Caco-2 (cell line): ENCODE measurements around the gene TMED5. TPM values are rescaled to one million over a fixed set of nuclear protein-coding genes. Genes with fewer than 3 reads are reported as not detected.

Experiments
- BruUV-seq: library from RNA; stranded (reverse); fragments of 400-500 nt; replicated peaks from 2 replicates; lab custom pipeline; 2021; lab: Mats Ljungman, UMichigan
- CTCF ChIA-PET: fragments of 300-600 bp; sonication (Branson Sonifier 250); formaldehyde crosslinking; loops from one replicate; lab custom pipeline; 2022; ENCODE audit warnings: antibody characterized with exemption; lab: Charles Lee
- POLR2A ChIA-PET: fragments of 300-600 bp; sonication (Branson Sonifier 250); formaldehyde crosslinking; loops from one replicate; lab custom pipeline; 2022; ENCODE audit warnings: antibody characterized with exemption; lab: Charles Lee
- DNase-seq, 2 experiments: peaks; one replicate each; pipeline versions ENCODE4 v3.0.0 to v3.0.0-alpha.2; 2020 to 2022
- H3K27me3 ChIP-seq: replicated peaks from 2 replicates; pipeline ENCODE4 v1.6.0; 2011; ENCODE audit warnings: low read length; ENCODE audit not compliant: control insufficient read depth, insufficient read depth
- H3K36me3 ChIP-seq: 2 replicates; pipeline ENCODE4 v1.5.1; 2011; ENCODE audit warnings: low read length; ENCODE audit not compliant: control insufficient read depth, insufficient read depth
- H3K4me1 ChIP-seq: fragments of 250-450 bp; sonication (Bioruptor Pico); 2 replicates; pipeline ENCODE4 v1.5.1; 2020; ENCODE audit warnings: mild to moderate bottlenecking
- H3K4me3 ChIP-seq: 2 replicates; pipeline ENCODE4 v1.5.1; 2011; ENCODE audit warnings: low read depth, mild to moderate bottlenecking, control low read depth, low read length
- H3K9me3 ChIP-seq: fragments of 250-450 bp; sonication (Bioruptor Pico); 2 replicates; pipeline ENCODE4 v1.5.1; 2020; ENCODE audit warnings: mild to moderate bottlenecking, moderate library complexity
- H3K27ac Mint-ChIP-seq: one replicate; pipeline ENCODE4 v1.8.0; 2022; ENCODE audit warnings: mixed read lengths; ENCODE audit not compliant: unreplicated experiment
- H3K27me3 Mint-ChIP-seq: one replicate; pipeline ENCODE4 v1.8.0; 2022; ENCODE audit warnings: mixed read lengths; ENCODE audit not compliant: insufficient read depth, unreplicated experiment
- H3K36me3 Mint-ChIP-seq: one replicate; pipeline ENCODE4 v1.8.0; 2022; ENCODE audit warnings: mild to moderate bottlenecking, mixed read lengths; ENCODE audit not compliant: insufficient read depth, unreplicated experiment
- H3K4me1 Mint-ChIP-seq: one replicate; pipeline ENCODE4 v1.8.0; 2022; ENCODE audit warnings: low read depth, mixed read lengths; ENCODE audit not compliant: unreplicated experiment
- H3K4me3 Mint-ChIP-seq: one replicate; pipeline ENCODE4 v1.8.0; 2022; ENCODE audit warnings: mild to moderate bottlenecking, moderate library complexity, mixed read lengths; ENCODE audit not compliant: unreplicated experiment
- H3K9me3 Mint-ChIP-seq: one replicate; pipeline ENCODE4 v1.8.0; 2022; ENCODE audit warnings: mixed read lengths; ENCODE audit not compliant: unreplicated experiment
- CTCF ChIP-seq, 2 experiments: fragments of 200-600 bp in 1 of 2; IDR thresholded peaks; 1 replicate in 1 of 2; 2 replicates in 1 of 2; pipeline versions ENCODE4 v1.5.1 to v1.8.0; 2011 to 2022; ENCODE audit warnings: antibody characterized with exemption in 1 of 2, control low read depth in 1 of 2, inconsistent platforms in 1 of 2, low read depth in 1 of 2, low read length in 1 of 2, mild to moderate bottlenecking in 1 of 2, moderate library complexity in 1 of 2; ENCODE audit not compliant: insufficient read depth in 1 of 2, severe bottlenecking in 1 of 2, unreplicated experiment in 1 of 2
- intact Hi-C: fragments of 100-400 bp; cut with micrococcal nuclease; formaldehyde crosslinking; loops from one replicate; pipeline ENCODE4 v1.10.0; 2022; ENCODE audit not compliant: unreplicated experiment
- total RNA-seq: library from RNA; stranded (reverse); gene quantifications from 2 replicates; pipeline ENCODE4 v1.2.3, GENCODE V29; 2022

TMED5 gene
- total RNA-seq, 1 experiment from 2014 or later = 52.6 TPM

- CTCF ChIA-PET = no interaction called here
- POLR2A ChIA-PET = no interaction called here
- Mint-ChIP-seq H3K27me3 (no peaks in the 10 kb centered on the region), H3K4me3 (no peak overlapping the region), H3K9me3 (no peaks in the 10 kb centered on the region), H3K36me3 (peaks cover 40% of the 10 kb centered on the region), H3K27ac (no peak overlapping the region), H3K4me1 (no peaks in the 10 kb centered on the region)
- no peak overlapping the region for H3K4me3 ChIP-seq
- intact Hi-C loops = no loop called here
- no peaks in the 10 kb centered on the region for H3K36me3 ChIP-seq
- no TSS peak for BruUV-seq
- DNase-seq = no peak
- no peaks in the 10 kb centered on the region for H3K27me3 ChIP-seq
- no peaks in the 10 kb centered on the region for H3K9me3 ChIP-seq
- H3K4me1 ChIP-seq = no peaks in the 10 kb centered on the region
- TF ChIP-seq CTCF (IDR thresholded peaks at IDR 0.05; ENCODE audit: insufficient read depth in 1 of 2, low read depth in 1 of 2, low read length in 1 of 2, severe bottlenecking in 1 of 2, unreplicated experiment in 1 of 2) = no peak
Measured at GRCh38 chr1:93150729-93151128, 29.5 kb downstream of the TMED5 start.

- no peak for DNase-seq
- intact Hi-C loops = no loop called here
- no peaks in the 10 kb centered on the region for H3K4me1 Mint-ChIP-seq
- no peak for TF ChIP-seq CTCF (IDR thresholded peaks at IDR 0.05; ENCODE audit: insufficient read depth in 1 of 2, low read depth in 1 of 2, low read length in 1 of 2, severe bottlenecking in 1 of 2, unreplicated experiment in 1 of 2)
- peaks cover 45% of the 10 kb centered on the region for H3K36me3 Mint-ChIP-seq
- no peaks in the 10 kb centered on the region for H3K4me1 ChIP-seq
- H3K36me3 ChIP-seq = no peaks in the 10 kb centered on the region
- CTCF ChIA-PET = no interaction called here
- no peak overlapping the region for H3K27ac Mint-ChIP-seq
- H3K27me3 Mint-ChIP-seq = no peaks in the 10 kb centered on the region
- POLR2A ChIA-PET = no interaction called here
- H3K9me3 ChIP-seq = no peaks in the 10 kb centered on the region
- H3K9me3 Mint-ChIP-seq = no peaks in the 10 kb centered on the region
- H3K4me3 Mint-ChIP-seq = no peak overlapping the region
- no peaks in the 10 kb centered on the region for H3K27me3 ChIP-seq
- BruUV-seq = no TSS peak
- no peak overlapping the region for H3K4me3 ChIP-seq
Measured at GRCh38 chr1:93148001-93148400, 32.2 kb downstream of the TMED5 start.

GRCh38 chr1:93143769-93144168, 36.4 kb downstream of the TMED5 start:
- Mint-ChIP-seq H3K9me3 (no peaks in the 10 kb centered on the region), H3K36me3 (peaks cover 23% of the 10 kb centered on the region), H3K27ac (no peak overlapping the region), H3K4me3 (no peak overlapping the region), H3K4me1 (no peaks in the 10 kb centered on the region), H3K27me3 (no peaks in the 10 kb centered on the region)
- POLR2A ChIA-PET = no interaction called here
- no peak overlapping the region for H3K4me3 ChIP-seq
- BruUV-seq = no TSS peak
- no peaks in the 10 kb centered on the region for H3K36me3 ChIP-seq
- DNase-seq = no peak
- H3K9me3 ChIP-seq = no peaks in the 10 kb centered on the region
- no peaks in the 10 kb centered on the region for H3K4me1 ChIP-seq
- no peaks in the 10 kb centered on the region for H3K27me3 ChIP-seq
- CTCF ChIA-PET = no interaction called here
- TF ChIP-seq CTCF (IDR thresholded peaks at IDR 0.05; ENCODE audit: insufficient read depth in 1 of 2, low read depth in 1 of 2, low read length in 1 of 2, severe bottlenecking in 1 of 2, unreplicated experiment in 1 of 2) = no peak
- intact Hi-C loops = no loop called here
